ENCODE results near the gene CRLF3. TPM values are rescaled to one million over a fixed set of nuclear protein-coding genes. Genes with fewer than 3 reads are reported as not detected.

Gene CRLF3
- total RNA-seq, 2 experiments from 2014 or later: 70.1 to 76.2 TPM

GRCh38 chr17:30809867-30810266, 14.6 kb downstream of the CRLF3 start:
- Mint-ChIP-seq H3K4me3 (peak overlapping the region; percentile 82), H3K9me3 (no peaks in the 10 kb centered on the region), H3K4me1 (peaks cover 62% of the 10 kb centered on the region), H3K36me3 (ENCODE audit: low read depth) (peaks cover 26% of the 10 kb centered on the region), H3K27ac (peak overlapping the region; percentile 100), H3K27me3 (no peaks in the 10 kb centered on the region)
- ChIA-PET CTCF (interaction anchor here (1.0 to 13.1 kb wide), 5 partner anchors 9 to 333 kb away, joined by 3 to 185 read pairs (median 4); partner anchors contain the start of genes ATAD5, CRLF3 and GOSR1), POLR2A (interaction anchor here (0.8 to 10.8 kb wide), 10 partner anchors 9 to 507 kb away, joined by 3 to 256 read pairs (median 6); partner anchors contain the start of genes ATAD5, CRLF3 and EVI2B)
- no peak for DNase-seq

GRCh38 chr17:30808785-30809286, 15.7 kb downstream of the CRLF3 start:
- Mint-ChIP-seq H3K4me3 (peak overlapping the region; percentile 82), H3K27me3 (no peaks in the 10 kb centered on the region), H3K4me1 (peaks cover 65% of the 10 kb centered on the region), H3K9me3 (no peaks in the 10 kb centered on the region), H3K36me3 (ENCODE audit: low read depth) (peaks cover 34% of the 10 kb centered on the region), H3K27ac (peak overlapping the region; percentile 100)
- ChIA-PET POLR2A (interaction anchor here (0.9 to 10.8 kb wide), 14 partner anchors 9 to 517 kb away, joined by 3 to 256 read pairs (median 5); partner anchors contain the start of genes ATAD5, BLMH, CRLF3 and EVI2B), CTCF (interaction anchor here (0.6 to 13.1 kb wide), 7 partner anchors 10 to 1795 kb away, joined by 3 to 185 read pairs (median 3); partner anchors contain the start of genes ATAD5 and CRLF3)
- peak; percentile 55 for DNase-seq

- CTCF ChIA-PET: interaction anchor here (13.1 kb wide), 1 partner anchor 16 kb away, joined by 185 read pairs; the partner anchor contains the start of gene CRLF3
- peaks cover 40% of the 10 kb centered on the region for H3K36me3 Mint-ChIP-seq (ENCODE audit: low read depth)
- H3K4me3 Mint-ChIP-seq: peak overlapping the region; percentile 82
- H3K9me3 Mint-ChIP-seq: no peaks in the 10 kb centered on the region
- DNase-seq: no peak
- no peaks in the 10 kb centered on the region for H3K27me3 Mint-ChIP-seq
- POLR2A ChIA-PET: interaction anchor here (1.3 to 10.8 kb wide), 5 partner anchors 10 to 24 kb away, joined by 5 to 256 read pairs (median 20); partner anchors contain the start of genes ATAD5 and CRLF3
- H3K27ac Mint-ChIP-seq: peak overlapping the region; percentile 82
- peaks cover 57% of the 10 kb centered on the region for H3K4me1 Mint-ChIP-seq
Observed at GRCh38 chr17:30807896-30808295, 16.6 kb downstream of the CRLF3 start.

GRCh38 chr17:30805944-30806456, 18.5 kb downstream of the CRLF3 start:
- Mint-ChIP-seq H3K4me3 (no peak overlapping the region), H3K36me3 (ENCODE audit: low read depth) (peaks cover 52% of the 10 kb centered on the region), H3K27me3 (no peaks in the 10 kb centered on the region), H3K27ac (peak overlapping the region; percentile 28), H3K4me1 (peaks cover 47% of the 10 kb centered on the region), H3K9me3 (no peaks in the 10 kb centered on the region)
- DNase-seq: no peak
- ChIA-PET CTCF (interaction anchor here (0.6 to 13.1 kb wide), 5 partner anchors 9 to 36 kb away, joined by 3 to 185 read pairs (median 3); partner anchors contain the start of gene CRLF3), POLR2A (interaction anchor here (1.1 to 10.8 kb wide), 4 partner anchors 16 to 25 kb away, joined by 3 to 256 read pairs (median 4); partner anchors contain the start of gene CRLF3)

- CTCF ChIA-PET: no interaction called here
- H3K4me3 Mint-ChIP-seq: no peak overlapping the region
- POLR2A ChIA-PET: no interaction called here
- peak overlapping the region; percentile 19 for H3K27ac Mint-ChIP-seq
- no peaks in the 10 kb centered on the region for H3K27me3 Mint-ChIP-seq
- H3K4me1 Mint-ChIP-seq: peaks cover 18% of the 10 kb centered on the region
- H3K9me3 Mint-ChIP-seq: no peaks in the 10 kb centered on the region
- no peak for DNase-seq
- peaks cover 64% of the 10 kb centered on the region for H3K36me3 Mint-ChIP-seq (ENCODE audit: low read depth)
Observed at GRCh38 chr17:30801671-30802070, 22.8 kb downstream of the CRLF3 start.

GRCh38 chr17:30796016-30796415, 28.5 kb downstream of the CRLF3 start:
- ChIA-PET POLR2A (interaction anchor here (1.5 to 3.3 kb wide), 2 partner anchors 13 to 29 kb away, joined by 8 to 16 read pairs; partner anchors contain the start of gene CRLF3), CTCF (interaction anchor here (1.1 to 2.1 kb wide), 3 partner anchors 10 to 30 kb away, joined by 5 to 9 read pairs (median 7); partner anchors contain the start of gene CRLF3)
- Mint-ChIP-seq H3K36me3 (ENCODE audit: low read depth) (peaks cover 59% of the 10 kb centered on the region), H3K27me3 (no peaks in the 10 kb centered on the region), H3K9me3 (no peaks in the 10 kb centered on the region), H3K4me1 (peaks cover 16% of the 10 kb centered on the region), H3K27ac (peak overlapping the region; percentile 38), H3K4me3 (no peak overlapping the region)
- DNase-seq: no peak

- ChIA-PET CTCF (interaction anchor here (2.0 kb wide), 1 partner anchor 30 kb away, joined by 7 read pairs; the partner anchor contains the start of gene CRLF3), POLR2A (interaction anchor here (0.8 to 3.3 kb wide), 3 partner anchors 15 to 37 kb away, joined by 3 to 16 read pairs (median 4); partner anchors contain the start of genes ATAD5 and CRLF3)
- Mint-ChIP-seq H3K9me3 (no peaks in the 10 kb centered on the region), H3K27me3 (no peaks in the 10 kb centered on the region), H3K27ac (no peak overlapping the region), H3K4me1 (peaks cover 25% of the 10 kb centered on the region), H3K4me3 (no peak overlapping the region), H3K36me3 (ENCODE audit: low read depth) (peaks cover 58% of the 10 kb centered on the region)
- no peak for DNase-seq
Observed at GRCh38 chr17:30794372-30794771, 30.1 kb downstream of the CRLF3 start.

- H3K9me3 Mint-ChIP-seq: no peaks in the 10 kb centered on the region
- DNase-seq: no peak
- peaks cover 28% of the 10 kb centered on the region for H3K4me1 Mint-ChIP-seq
- CTCF ChIA-PET: interaction anchor here (2.0 kb wide), 1 partner anchor 31 kb away, joined by 7 read pairs; the partner anchor contains the start of gene CRLF3
- H3K27me3 Mint-ChIP-seq: no peaks in the 10 kb centered on the region
- H3K27ac Mint-ChIP-seq: no peak overlapping the region
- H3K36me3 Mint-ChIP-seq (ENCODE audit: low read depth): peaks cover 64% of the 10 kb centered on the region
- H3K4me3 Mint-ChIP-seq: no peak overlapping the region
- POLR2A ChIA-PET: interaction anchor here (0.8 to 1.6 kb wide), 2 partner anchors 16 to 38 kb away, joined by 3 to 4 read pairs; partner anchors contain the start of gene ATAD5
Observed at GRCh38 chr17:30793282-30793977, 31.1 kb downstream of the CRLF3 start.

- Mint-ChIP-seq H3K27me3 (no peaks in the 10 kb centered on the region), H3K36me3 (ENCODE audit: low read depth) (peaks cover 58% of the 10 kb centered on the region), H3K9me3 (no peaks in the 10 kb centered on the region), H3K4me1 (peaks cover 15% of the 10 kb centered on the region), H3K4me3 (no peak overlapping the region), H3K27ac (peak overlapping the region; percentile 61)
- CTCF ChIA-PET: interaction anchor here (0.7 to 2.2 kb wide), 4 partner anchors 19 to 1642 kb away, joined by 3 to 20 read pairs (median 5); partner anchors contain the start of gene CRLF3
- POLR2A ChIA-PET: interaction anchor here (0.9 to 3.2 kb wide), 5 partner anchors 16 to 427 kb away, joined by 3 to 20 read pairs (median 3); partner anchors contain the start of gene CRLF3
- DNase-seq: no peak
Observed at GRCh38 chr17:30790279-30790678, 34.2 kb downstream of the CRLF3 start.

- ChIA-PET CTCF (interaction anchor here (0.7 to 2.2 kb wide), 2 partner anchors 36 to 186 kb away, joined by 3 to 20 read pairs; partner anchors contain the start of gene CRLF3), POLR2A (interaction anchor here (1.9 to 2.6 kb wide), 2 partner anchors 20 to 35 kb away, joined by 5 to 14 read pairs; partner anchors contain the start of gene CRLF3)
- Mint-ChIP-seq H3K4me1 (peaks cover 15% of the 10 kb centered on the region), H3K36me3 (ENCODE audit: low read depth) (peaks cover 59% of the 10 kb centered on the region), H3K27me3 (no peaks in the 10 kb centered on the region), H3K4me3 (no peak overlapping the region), H3K9me3 (no peaks in the 10 kb centered on the region), H3K27ac (peak overlapping the region; percentile 5)
- no peak for DNase-seq
Observed at GRCh38 chr17:30788918-30789317, 35.6 kb downstream of the CRLF3 start.

- no peaks in the 10 kb centered on the region for H3K27me3 Mint-ChIP-seq
- H3K4me1 Mint-ChIP-seq: peaks cover 12% of the 10 kb centered on the region
- CTCF ChIA-PET: no interaction called here
- POLR2A ChIA-PET: no interaction called here
- no peak overlapping the region for H3K4me3 Mint-ChIP-seq
- peaks cover 52% of the 10 kb centered on the region for H3K36me3 Mint-ChIP-seq (ENCODE audit: low read depth)
- DNase-seq: no peak
- H3K9me3 Mint-ChIP-seq: no peaks in the 10 kb centered on the region
- H3K27ac Mint-ChIP-seq: no peak overlapping the region
Observed at GRCh38 chr17:30782206-30782605, 42.3 kb downstream of the CRLF3 start.

GRCh38 chr17:30780343-30780742, 44.1 kb downstream of the CRLF3 start:
- POLR2A ChIA-PET: interaction anchor here (1.5 to 1.8 kb wide), 2 partner anchors 29 to 52 kb away, joined by 3 to 7 read pairs; partner anchors contain the start of gene ATAD5
- Mint-ChIP-seq H3K27me3 (no peaks in the 10 kb centered on the region), H3K9me3 (no peaks in the 10 kb centered on the region), H3K36me3 (ENCODE audit: low read depth) (peaks cover 53% of the 10 kb centered on the region), H3K27ac (peak overlapping the region; percentile 45), H3K4me1 (peaks cover 12% of the 10 kb centered on the region), H3K4me3 (no peak overlapping the region)
- DNase-seq: no peak
- CTCF ChIA-PET: interaction anchor here (0.9 kb wide), 1 partner anchor 45 kb away, joined by 3 read pairs; the partner anchor contains the start of gene CRLF3

Data from activated CD4-positive, alpha-beta memory T cell treated with anti-CD3 and anti-CD28 coated beads, Interleukin-2, amount 10 ng/mL, durations not matched to agents 7 days and 5 days (primary cell).